SK-N-SH treated with all-trans-retinoic acid at 6 μM for 48 hours (cell line): Measurements from ENCODE around the gene SLC22A3.

Experiments used
- ARNTL ChIP-seq: fragments of 450-650 bp; formaldehyde crosslinking; IDR thresholded peaks from 2 replicates; pipeline ENCODE4 v1.5.0; 2020; ENCODE audit warnings: low read depth, mild to moderate bottlenecking, moderate library complexity, borderline replicate concordance
- CSDC2 ChIP-seq: fragments of 250-450 bp; sonication (Bioruptor Pico); IDR thresholded peaks from 2 replicates; pipeline ENCODE4 v1.5.0; 2020; ENCODE audit warnings: mild to moderate bottlenecking, moderate library complexity
- OSR1 ChIP-seq: fragments of 250-450 bp; sonication (Bioruptor Pico); IDR thresholded peaks from 2 replicates; pipeline ENCODE4 v1.8.0; 2022; ENCODE audit warnings: moderate library complexity, mild to moderate bottlenecking, inconsistent platforms
- PPARA ChIP-seq: fragments of 250-450 bp; sonication (Bioruptor Pico); IDR thresholded peaks from 2 replicates; pipeline ENCODE4 v1.5.0; 2020; ENCODE audit warnings: mild to moderate bottlenecking, borderline replicate concordance
- TCF4 ChIP-seq: fragments of 250-450 bp; sonication (Bioruptor Pico); IDR thresholded peaks from 2 replicates; pipeline ENCODE4 v1.8.0; 2021; ENCODE audit warnings: mild to moderate bottlenecking, moderate library complexity, borderline replicate concordance
- TOX ChIP-seq: fragments of 250-450 bp; sonication (Bioruptor Pico); IDR thresholded peaks from 2 replicates; pipeline ENCODE4 v1.8.0; 2021; ENCODE audit warnings: mild to moderate bottlenecking, moderate library complexity, borderline replicate concordance
- TSHZ2 ChIP-seq: fragments of 250-450 bp; sonication (Bioruptor Pico); IDR thresholded peaks from 2 replicates; pipeline ENCODE4 v1.5.0; 2020; ENCODE audit warnings: mild to moderate bottlenecking, moderate library complexity
- ZC3H10 ChIP-seq: fragments of 250-450 bp; sonication (Bioruptor Pico); IDR thresholded peaks from 2 replicates; pipeline ENCODE4 v1.5.1; 2021; ENCODE audit warnings: mild to moderate bottlenecking, moderate library complexity
- ZFP3 ChIP-seq: fragments of 250-450 bp; sonication (Bioruptor Pico); IDR thresholded peaks from 2 replicates; pipeline ENCODE4 v1.5.0; 2020; ENCODE audit warnings: mild to moderate bottlenecking, moderate library complexity
- ZFP30 ChIP-seq: fragments of 450-650 bp; formaldehyde crosslinking; IDR thresholded peaks from 2 replicates; pipeline ENCODE4 v1.5.0; 2022; ENCODE audit warnings: mild to moderate bottlenecking, moderate library complexity
- ZNF565 ChIP-seq: fragments of 450-650 bp; formaldehyde crosslinking; conservative IDR thresholded peaks from 2 replicates; pipeline ENCODE4 v1.5.0; 2020; ENCODE audit warnings: low read depth, mild to moderate bottlenecking, moderate library complexity
- ZNF70 ChIP-seq: fragments of 450-650 bp; formaldehyde crosslinking; IDR thresholded peaks from 2 replicates; pipeline ENCODE4 v1.5.0; 2020; ENCODE audit warnings: mild to moderate bottlenecking, moderate library complexity

- TF ChIP-seq ZNF70 (CRISPR knock-in tag) = no peak
- no peak for TF ChIP-seq TSHZ2 (CRISPR knock-in tag)
- no peak for TF ChIP-seq TOX
- no peak for TF ChIP-seq CSDC2 (CRISPR knock-in tag)
- TF ChIP-seq ZFP3 (CRISPR knock-in tag) = no peak
- no peak for TF ChIP-seq PPARA (CRISPR knock-in tag)
- no peak for TF ChIP-seq TCF4 (CRISPR knock-in tag)
- no peak for TF ChIP-seq OSR1 (CRISPR knock-in tag)
- no peak for TF ChIP-seq ZFP30
- no peak for TF ChIP-seq ARNTL
- TF ChIP-seq ZC3H10 (CRISPR knock-in tag) = no peak
- TF ChIP-seq ZNF565 (CRISPR knock-in tag) = no peak
These were observed 12.0 kb upstream of the SLC22A3 start for GRCh38 chr6:160336200-160336599.
